ENCODE data around the gene EIF4E2. TPM values are rescaled to one million over a fixed set of nuclear protein-coding genes. Genes with fewer than 3 reads are reported as not detected.

The EIF4E2 gene
- total RNA-seq, 3 donors from 2014 or later (not counting 1 experiment from before 2014, with no cell fraction given): 62.2 to 67.6 (median 63.5) TPM

DNA sequence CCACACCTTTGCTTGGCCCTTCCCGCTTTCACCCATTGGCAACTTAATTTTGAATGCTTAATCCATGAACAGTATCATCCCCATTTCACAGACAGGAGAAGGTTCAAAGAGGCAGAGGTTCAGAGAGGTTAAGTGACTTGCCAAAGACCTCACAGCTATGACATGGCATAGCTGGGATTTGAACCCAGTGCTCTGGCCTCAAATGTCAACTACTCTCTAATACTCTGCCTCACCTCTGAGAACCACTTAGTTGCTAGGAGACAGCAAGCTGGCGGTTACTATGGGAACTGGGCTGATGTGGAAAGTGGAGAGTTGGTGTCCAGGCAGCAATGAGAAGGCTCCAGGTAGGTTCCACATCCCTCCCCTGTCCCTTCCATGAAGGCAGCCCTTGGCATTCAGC lies 46.1 kb upstream of the EIF4E2 start:
- no peaks in the 10 kb centered on the region for H3K9me3 ChIP-seq (ENCODE audit: control insufficient read depth, insufficient read depth, low read length)
- no peak for TF ChIP-seq CTCF (IDR thresholded peaks at IDR 0.05)
- Mint-ChIP-seq H3K4me1 (peaks cover 0 to 8% of the 10 kb centered on the region in 2 donors), H3K36me3 (no peaks in the 10 kb centered on the region), H3K27ac (no peak overlapping the region), H3K4me3 (no peak overlapping the region), H3K9me3 (no peaks in the 10 kb centered on the region), H3K27me3 (ENCODE audit: low read depth in 2 of 2) (peaks cover 14 to 41% of the 10 kb centered on the region in 2 donors)
- DNase-seq: peak in 1 of 2 donors; percentile 12
- no peak overlapping the region for H3K27ac ChIP-seq (ENCODE audit: low read length)
- no peaks in the 10 kb centered on the region for H3K36me3 ChIP-seq (ENCODE audit: control insufficient read depth, insufficient read depth, low read length)
- H3K27me3 ChIP-seq (ENCODE audit: control insufficient read depth, insufficient read depth, low read length): peaks cover 17% of the 10 kb centered on the region
- peaks cover 3% of the 10 kb centered on the region for H3K4me1 ChIP-seq (ENCODE audit: control insufficient read depth, insufficient read depth, low read length)
- intact Hi-C loops (cut with micrococcal nuclease): no loop called here
- 75% methylated on average over 2 of the region's 2 CpGs for WGBS (ENCODE audit: insufficient coverage)
- H3K4me3 ChIP-seq (ENCODE audit: low read length): no peak overlapping the region
- ATAC-seq: no peak

GRCh38 chr2:232505856-232506255 lies 44.6 kb upstream of the EIF4E2 start:
- Histone ChIP-seq H3K4me1 (ENCODE audit: control insufficient read depth, insufficient read depth, low read length) (peaks cover 3% of the 10 kb centered on the region), H3K9me3 (ENCODE audit: control insufficient read depth, insufficient read depth, low read length) (no peaks in the 10 kb centered on the region), H3K4me3 (ENCODE audit: low read length) (no peak overlapping the region), H3K27me3 (ENCODE audit: control insufficient read depth, insufficient read depth, low read length) (peaks cover 17% of the 10 kb centered on the region), H3K36me3 (ENCODE audit: control insufficient read depth, insufficient read depth, low read length) (no peaks in the 10 kb centered on the region), H3K27ac (ENCODE audit: low read length) (no peak overlapping the region)
- H3K4me3 Mint-ChIP-seq: no peak overlapping the region
- H3K9me3 Mint-ChIP-seq: no peaks in the 10 kb centered on the region
- peaks cover 14 to 40% of the 10 kb centered on the region in 2 donors for H3K27me3 Mint-ChIP-seq (ENCODE audit: low read depth in 2 of 2)
- WGBS (ENCODE audit: insufficient coverage): 47% methylated on average over 10 of the region's 10 CpGs
- intact Hi-C loops (cut with micrococcal nuclease): no loop called here
- TF ChIP-seq CTCF (IDR thresholded peaks at IDR 0.05): no peak
- H3K36me3 Mint-ChIP-seq: no peaks in the 10 kb centered on the region
- DNase-seq (no peak), ATAC-seq (no peak)
- H3K27ac Mint-ChIP-seq: no peak overlapping the region
- peaks cover 0 to 8% of the 10 kb centered on the region in 2 donors for H3K4me1 Mint-ChIP-seq

GRCh38 chr2:232506709-232507108 lies 43.8 kb upstream of the EIF4E2 start:
- peaks cover 17% of the 10 kb centered on the region for H3K27me3 ChIP-seq (ENCODE audit: control insufficient read depth, insufficient read depth, low read length)
- no peak for ATAC-seq
- peaks cover 3% of the 10 kb centered on the region for H3K4me1 ChIP-seq (ENCODE audit: control insufficient read depth, insufficient read depth, low read length)
- no peak overlapping the region for H3K27ac Mint-ChIP-seq
- no peaks in the 10 kb centered on the region for H3K36me3 ChIP-seq (ENCODE audit: control insufficient read depth, insufficient read depth, low read length)
- no peak overlapping the region for H3K4me3 Mint-ChIP-seq
- no peaks in the 10 kb centered on the region for H3K9me3 Mint-ChIP-seq
- no peaks in the 10 kb centered on the region for H3K9me3 ChIP-seq (ENCODE audit: control insufficient read depth, insufficient read depth, low read length)
- H3K27ac ChIP-seq (ENCODE audit: low read length): no peak overlapping the region
- no peak overlapping the region for H3K4me3 ChIP-seq (ENCODE audit: low read length)
- peaks cover 14 to 39% of the 10 kb centered on the region in 2 donors for H3K27me3 Mint-ChIP-seq (ENCODE audit: low read depth in 2 of 2)
- intact Hi-C loops (cut with micrococcal nuclease): no loop called here
- no peak for DNase-seq
- no peak for TF ChIP-seq CTCF (IDR thresholded peaks at IDR 0.05)
- H3K36me3 Mint-ChIP-seq: no peaks in the 10 kb centered on the region
- WGBS (ENCODE audit: insufficient coverage): 81% methylated on average over 4 of the region's 4 CpGs
- peaks cover 0 to 8% of the 10 kb centered on the region in 2 donors for H3K4me1 Mint-ChIP-seq

DNA sequence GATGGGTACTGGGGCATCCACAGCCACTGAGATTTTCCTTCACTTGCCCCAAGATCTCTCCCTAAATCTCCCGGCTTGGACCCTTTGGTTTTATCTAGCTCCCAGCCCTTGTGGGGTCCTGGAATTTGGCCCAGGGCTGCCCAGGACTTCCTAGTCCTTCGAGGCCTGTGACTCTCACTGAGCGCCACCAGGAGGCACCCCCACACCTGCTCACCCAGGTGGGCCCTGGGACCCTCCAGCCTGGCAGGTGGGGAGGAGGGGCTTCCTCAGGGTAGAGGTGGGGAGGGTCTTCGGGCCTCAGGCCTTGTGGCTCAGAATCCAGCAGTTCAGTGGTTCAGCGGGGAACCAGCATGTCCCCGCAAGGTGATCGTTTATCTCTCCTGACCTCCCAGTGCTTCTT lies 42.2 kb upstream of the EIF4E2 start:
- Mint-ChIP-seq H3K27me3 (ENCODE audit: low read depth in 2 of 2) (peaks cover 15 to 32% of the 10 kb centered on the region in 2 donors), H3K27ac (no peak overlapping the region), H3K36me3 (no peaks in the 10 kb centered on the region), H3K4me3 (no peak overlapping the region), H3K4me1 (peaks cover 0 to 3% of the 10 kb centered on the region in 2 donors), H3K9me3 (no peaks in the 10 kb centered on the region)
- Histone ChIP-seq H3K27me3 (ENCODE audit: control insufficient read depth, insufficient read depth, low read length) (peaks cover 12% of the 10 kb centered on the region), H3K4me1 (ENCODE audit: control insufficient read depth, insufficient read depth, low read length) (peaks cover under 1% of the 10 kb centered on the region), H3K4me3 (ENCODE audit: low read length) (no peak overlapping the region), H3K27ac (ENCODE audit: low read length) (no peak overlapping the region), H3K36me3 (ENCODE audit: control insufficient read depth, insufficient read depth, low read length) (no peaks in the 10 kb centered on the region), H3K9me3 (ENCODE audit: control insufficient read depth, insufficient read depth, low read length) (no peaks in the 10 kb centered on the region)
- ATAC-seq (no peak), DNase-seq (no peak)
- intact Hi-C loops (cut with micrococcal nuclease): no loop called here
- TF ChIP-seq CTCF (IDR thresholded peaks at IDR 0.05): no peak
- 83% methylated on average over 7 of the region's 7 CpGs for WGBS (ENCODE audit: insufficient coverage)
